ENCODE data around the gene SPRR4. TPM values are rescaled to one million over a fixed set of nuclear protein-coding genes. Genes with fewer than 3 reads are reported as not detected.
"Not testable (repeated sequence)": the region's sequence is repeated elsewhere in the genome, so short reads cannot be mapped to it uniquely, and the experiment has no call there.

Gene SPRR4
- total RNA-seq, 1 experiment from 2014 or later = not detected

- Histone ChIP-seq H3K27ac (ENCODE audit: low read length) (no peak overlapping the region), H3K36me3 (ENCODE audit: control insufficient read depth, insufficient read depth, low read length) (no peaks in the 10 kb centered on the region), H3K9me3 (ENCODE audit: control insufficient read depth, insufficient read depth, low read depth, low read length) (no peaks in the 10 kb centered on the region), H3K27me3 (ENCODE audit: control insufficient read depth, insufficient read depth, low read length) (no peaks in the 10 kb centered on the region), H3K4me1 (ENCODE audit: control insufficient read depth, insufficient read depth, low read length) (no peaks in the 10 kb centered on the region), H3K4me3 (ENCODE audit: low read depth in 2 of 2, low read length in 2 of 2) (no peak overlapping the region)
- ATAC-seq (no peak), DNase-seq (ENCODE audit: low read depth, low spot score) (no peak)
- in situ Hi-C loops (cut with HindIII; ENCODE audit: low pct_unique_long_range_greater_than_20kb, low sequenced_read_pairs) = no loop called here
- no TSS peak for BruUV-seq (replicated peaks)
- ChIA-PET POLR2A (no interaction called here), CTCF (no interaction called here)
- TF ChIP-seq SIN3A (IDR thresholded peaks at IDR 0.05; ENCODE audit: borderline replicate concordance, insufficient read depth, low read depth, low read length) (no peak), POLR2AphosphoS5 (IDR thresholded peaks at IDR 0.05; ENCODE audit: low read depth, low read length) (no peak), TCF7L2 (IDR thresholded peaks at IDR 0.05; ENCODE audit: low read depth, low read length) (no peak), CTCF (IDR thresholded peaks at IDR 0.05) (no peak)
- TF ChIP-seq, protein P1, sequence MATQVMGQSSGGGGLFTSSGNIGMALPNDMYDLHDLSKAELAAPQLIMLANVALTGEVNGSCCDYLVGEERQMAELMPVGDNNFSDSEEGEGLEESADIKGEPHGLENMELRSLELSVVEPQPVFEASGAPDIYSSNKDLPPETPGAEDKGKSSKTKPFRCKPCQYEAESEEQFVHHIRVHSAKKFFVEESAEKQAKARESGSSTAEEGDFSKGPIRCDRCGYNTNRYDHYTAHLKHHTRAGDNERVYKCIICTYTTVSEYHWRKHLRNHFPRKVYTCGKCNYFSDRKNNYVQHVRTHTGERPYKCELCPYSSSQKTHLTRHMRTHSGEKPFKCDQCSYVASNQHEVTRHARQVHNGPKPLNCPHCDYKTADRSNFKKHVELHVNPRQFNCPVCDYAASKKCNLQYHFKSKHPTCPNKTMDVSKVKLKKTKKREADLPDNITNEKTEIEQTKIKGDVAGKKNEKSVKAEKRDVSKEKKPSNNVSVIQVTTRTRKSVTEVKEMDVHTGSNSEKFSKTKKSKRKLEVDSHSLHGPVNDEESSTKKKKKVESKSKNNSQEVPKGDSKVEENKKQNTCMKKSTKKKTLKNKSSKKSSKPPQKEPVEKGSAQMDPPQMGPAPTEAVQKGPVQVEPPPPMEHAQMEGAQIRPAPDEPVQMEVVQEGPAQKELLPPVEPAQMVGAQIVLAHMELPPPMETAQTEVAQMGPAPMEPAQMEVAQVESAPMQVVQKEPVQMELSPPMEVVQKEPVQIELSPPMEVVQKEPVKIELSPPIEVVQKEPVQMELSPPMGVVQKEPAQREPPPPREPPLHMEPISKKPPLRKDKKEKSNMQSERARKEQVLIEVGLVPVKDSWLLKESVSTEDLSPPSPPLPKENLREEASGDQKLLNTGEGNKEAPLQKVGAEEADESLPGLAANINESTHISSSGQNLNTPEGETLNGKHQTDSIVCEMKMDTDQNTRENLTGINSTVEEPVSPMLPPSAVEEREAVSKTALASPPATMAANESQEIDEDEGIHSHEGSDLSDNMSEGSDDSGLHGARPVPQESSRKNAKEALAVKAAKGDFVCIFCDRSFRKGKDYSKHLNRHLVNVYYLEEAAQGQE (IDR thresholded peaks at IDR 0.05; ENCODE audit: insufficient read depth in 1 of 2, low read depth in 2 of 2, low read length in 1 of 2) = no peak
- intact Hi-C loops (cut with micrococcal nuclease; ENCODE audit: unreplicated experiment) = no loop called here
These were observed 29.8 kb downstream of the SPRR4 start for GRCh38 chr1:153000294-153000693.

- no TSS peak for BruUV-seq (replicated peaks)
- Histone ChIP-seq H3K27me3 (ENCODE audit: control insufficient read depth, insufficient read depth, low read length) (no peaks in the 10 kb centered on the region), H3K36me3 (ENCODE audit: control insufficient read depth, insufficient read depth, low read length) (no peaks in the 10 kb centered on the region), H3K27ac (ENCODE audit: low read length) (no peak within 1 kb of the TSS), H3K9me3 (ENCODE audit: control insufficient read depth, insufficient read depth, low read depth, low read length) (no peaks in the 10 kb centered on the region), H3K4me3 (ENCODE audit: low read depth in 2 of 2, low read length in 2 of 2) (no peak within 1 kb of the TSS), H3K4me1 (ENCODE audit: control insufficient read depth, insufficient read depth, low read length) (no peaks in the 10 kb centered on the region)
- ATAC-seq (no peak), DNase-seq (ENCODE audit: low read depth, low spot score) (no peak)
- POLR2A ChIA-PET = no interaction called here
- in situ Hi-C loops (cut with HindIII; ENCODE audit: low pct_unique_long_range_greater_than_20kb, low sequenced_read_pairs) (no loop called here), intact Hi-C loops (cut with micrococcal nuclease; ENCODE audit: unreplicated experiment) (no loop called here)
- CTCF ChIA-PET = no interaction called here
- TF ChIP-seq TCF7L2 (IDR thresholded peaks at IDR 0.05; ENCODE audit: low read depth, low read length) (no peak), POLR2AphosphoS5 (IDR thresholded peaks at IDR 0.05; ENCODE audit: low read depth, low read length) (no peak), SIN3A (IDR thresholded peaks at IDR 0.05; ENCODE audit: borderline replicate concordance, insufficient read depth, low read depth, low read length) (no peak)
- TF ChIP-seq, protein P1 (IDR thresholded peaks at IDR 0.05; ENCODE audit: insufficient read depth in 1 of 2, low read depth in 2 of 2, low read length in 1 of 2) = no peak
These were observed 30.9 kb downstream of the SPRR4 start, which contains the start of gene SPRR3 for GRCh38 chr1:153001382-153001781. Gene SPRR3 (plus strand): TSS chr1:153001749. CDS start chr1:153003021, 1,272 bp downstream.

DNA sequence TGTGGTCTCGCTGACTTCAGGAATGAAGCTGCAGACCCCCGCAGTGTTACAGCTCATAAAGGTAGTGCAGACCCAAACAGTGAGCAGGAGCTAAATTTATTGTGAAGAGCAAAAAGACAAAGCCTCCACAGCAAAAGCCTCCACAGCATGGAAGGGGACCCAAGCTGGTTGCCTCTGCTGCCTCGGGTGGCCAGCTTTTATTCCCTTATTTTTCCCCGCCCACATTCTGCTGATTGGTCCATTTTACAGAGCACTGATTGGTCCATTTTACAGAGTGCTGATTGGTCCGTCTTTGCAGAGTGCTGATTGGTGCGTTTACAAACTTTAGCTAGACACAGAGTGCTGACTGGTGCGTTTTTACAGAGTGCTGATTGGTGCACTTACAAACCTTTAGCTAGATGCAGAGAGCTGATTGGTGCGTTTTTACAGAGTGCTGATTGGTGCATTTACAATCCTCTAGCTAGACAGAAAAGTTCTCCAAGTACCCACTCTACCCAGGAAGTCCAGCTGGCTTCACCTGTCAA lies 40.8 kb downstream of the SPRR4 start:
- H3K4me3 ChIP-seq (ENCODE audit: low read depth in 2 of 2, low read length in 2 of 2); H3K4me1 ChIP-seq (ENCODE audit: control insufficient read depth, insufficient read depth, low read length); H3K9me3 ChIP-seq (ENCODE audit: control insufficient read depth, insufficient read depth, low read depth, low read length); H3K27ac ChIP-seq (ENCODE audit: low read length); POLR2A ChIA-PET; BruUV-seq (replicated peaks); intact Hi-C loops (cut with micrococcal nuclease; ENCODE audit: unreplicated experiment); H3K27me3 ChIP-seq (ENCODE audit: control insufficient read depth, insufficient read depth, low read length); ATAC-seq; H3K36me3 ChIP-seq (ENCODE audit: control insufficient read depth, insufficient read depth, low read length); CTCF ChIA-PET; in situ Hi-C loops (cut with HindIII; ENCODE audit: low pct_unique_long_range_greater_than_20kb, low sequenced_read_pairs); DNase-seq (ENCODE audit: low read depth, low spot score): not testable (repeated sequence)

GRCh38 chr1:153021829-153022228 lies 51.4 kb downstream of the SPRR4 start:
- intact Hi-C loops (cut with micrococcal nuclease; ENCODE audit: unreplicated experiment); POLR2A ChIA-PET; H3K27ac ChIP-seq (ENCODE audit: low read length); H3K36me3 ChIP-seq (ENCODE audit: control insufficient read depth, insufficient read depth, low read length); in situ Hi-C loops (cut with HindIII; ENCODE audit: low pct_unique_long_range_greater_than_20kb, low sequenced_read_pairs); H3K27me3 ChIP-seq (ENCODE audit: control insufficient read depth, insufficient read depth, low read length); ATAC-seq; H3K9me3 ChIP-seq (ENCODE audit: control insufficient read depth, insufficient read depth, low read depth, low read length); BruUV-seq (replicated peaks); H3K4me1 ChIP-seq (ENCODE audit: control insufficient read depth, insufficient read depth, low read length); CTCF ChIA-PET; H3K4me3 ChIP-seq (ENCODE audit: low read depth in 2 of 2, low read length in 2 of 2); DNase-seq (ENCODE audit: low read depth, low spot score): not testable (repeated sequence)
